Endothelial cell (in vitro differentiated cells): ENCODE data around the gene NSDHL. TPM values are rescaled to one million over a fixed set of nuclear protein-coding genes. Genes with fewer than 3 reads are reported as not detected.

Experiments used
- DNase-seq: peaks from one replicate; pipeline ENCODE4 v3.0.0; 2021; ENCODE audit warnings: low spot score
- H3K27ac Mint-ChIP-seq: one replicate; pipeline ENCODE4 v1.8.0; 2021; ENCODE audit warnings: mixed read lengths, inconsistent platforms; ENCODE audit not compliant: unreplicated experiment
- H3K27me3 Mint-ChIP-seq: one replicate; pipeline ENCODE4 v1.8.0; 2021; ENCODE audit warnings: mild to moderate bottlenecking, moderate library complexity, mixed read lengths, inconsistent platforms; ENCODE audit not compliant: unreplicated experiment
- H3K36me3 Mint-ChIP-seq: one replicate; pipeline ENCODE4 v1.8.0; 2021; ENCODE audit warnings: mild to moderate bottlenecking, low read depth, mixed read lengths, inconsistent platforms; ENCODE audit not compliant: unreplicated experiment
- H3K4me1 Mint-ChIP-seq: one replicate; pipeline ENCODE4 v1.8.0; 2021; ENCODE audit warnings: mild to moderate bottlenecking, mixed read lengths, inconsistent platforms; ENCODE audit not compliant: unreplicated experiment
- H3K4me3 Mint-ChIP-seq: one replicate; pipeline ENCODE4 v1.8.0; 2021; ENCODE audit warnings: mild to moderate bottlenecking, mixed read lengths, inconsistent platforms; ENCODE audit not compliant: unreplicated experiment
- H3K9me3 Mint-ChIP-seq: one replicate; pipeline ENCODE4 v1.8.0; 2021; ENCODE audit warnings: mixed read lengths, inconsistent platforms; ENCODE audit not compliant: unreplicated experiment
- total RNA-seq: library from RNA; stranded (reverse); fragmentation: NEBNext Ultra II Directional; extraction: Animal tissue kit (Norgen Biotek cat#: 25700); gene quantifications from one replicate; pipeline ENCODE4 v1.2.1, GENCODE V29; 2021; ENCODE audit not compliant: unreplicated experiment
- TF ChIP-seq, protein P1 (sequence below): fragments of 200-600 bp; sonication (generic); IDR thresholded peaks from one replicate; pipeline ENCODE4 v1.5.0; 2021; ENCODE audit warnings: antibody characterized with exemption; ENCODE audit not compliant: unreplicated experiment

The NSDHL gene
- total RNA-seq, 1 donor from 2014 or later: 26.5 TPM

DNA sequence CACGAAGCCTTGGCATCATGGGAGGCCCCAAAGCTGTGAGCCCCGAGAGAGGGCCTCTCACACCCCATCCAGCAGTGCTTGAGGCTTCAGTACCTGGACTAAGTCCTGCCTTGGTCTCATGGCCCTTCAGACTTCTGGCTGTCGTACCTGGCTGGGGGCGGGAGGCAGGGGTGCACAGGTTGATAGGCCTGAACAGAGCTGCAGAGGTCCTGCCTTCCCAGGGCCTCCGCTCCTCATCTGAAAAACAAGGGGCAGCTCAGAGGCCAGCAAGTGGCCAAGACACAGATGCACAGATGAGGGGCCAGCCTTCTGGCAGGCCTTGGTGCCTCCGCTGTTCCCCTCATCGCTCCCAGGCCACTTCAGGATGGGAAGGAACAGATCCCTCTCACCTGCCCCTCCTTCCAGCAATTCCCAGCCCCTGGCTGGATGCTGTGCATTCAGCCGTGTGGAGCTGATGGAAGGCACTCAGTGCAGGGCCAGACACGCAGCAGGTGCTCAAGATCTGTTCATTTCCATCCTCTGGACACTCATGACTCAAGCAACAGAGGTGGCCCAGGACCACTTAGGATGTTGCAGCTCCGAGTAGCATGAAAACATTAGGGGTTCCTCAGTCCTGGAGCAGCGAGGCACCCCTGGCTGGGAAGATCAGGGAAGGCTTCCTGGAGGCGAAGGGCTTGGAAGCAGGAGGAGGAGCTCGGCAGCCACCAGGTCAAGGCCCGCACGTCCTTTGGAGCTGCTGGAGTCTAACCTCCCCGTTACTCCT is 68.4 kb downstream of the NSDHL start:
- TF ChIP-seq, protein P1, sequence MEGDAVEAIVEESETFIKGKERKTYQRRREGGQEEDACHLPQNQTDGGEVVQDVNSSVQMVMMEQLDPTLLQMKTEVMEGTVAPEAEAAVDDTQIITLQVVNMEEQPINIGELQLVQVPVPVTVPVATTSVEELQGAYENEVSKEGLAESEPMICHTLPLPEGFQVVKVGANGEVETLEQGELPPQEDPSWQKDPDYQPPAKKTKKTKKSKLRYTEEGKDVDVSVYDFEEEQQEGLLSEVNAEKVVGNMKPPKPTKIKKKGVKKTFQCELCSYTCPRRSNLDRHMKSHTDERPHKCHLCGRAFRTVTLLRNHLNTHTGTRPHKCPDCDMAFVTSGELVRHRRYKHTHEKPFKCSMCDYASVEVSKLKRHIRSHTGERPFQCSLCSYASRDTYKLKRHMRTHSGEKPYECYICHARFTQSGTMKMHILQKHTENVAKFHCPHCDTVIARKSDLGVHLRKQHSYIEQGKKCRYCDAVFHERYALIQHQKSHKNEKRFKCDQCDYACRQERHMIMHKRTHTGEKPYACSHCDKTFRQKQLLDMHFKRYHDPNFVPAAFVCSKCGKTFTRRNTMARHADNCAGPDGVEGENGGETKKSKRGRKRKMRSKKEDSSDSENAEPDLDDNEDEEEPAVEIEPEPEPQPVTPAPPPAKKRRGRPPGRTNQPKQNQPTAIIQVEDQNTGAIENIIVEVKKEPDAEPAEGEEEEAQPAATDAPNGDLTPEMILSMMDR: no peak
- H3K9me3 Mint-ChIP-seq: no peaks in the 10 kb centered on the region
- H3K4me3 Mint-ChIP-seq: no peak overlapping the region
- no peak overlapping the region for H3K27ac Mint-ChIP-seq
- H3K27me3 Mint-ChIP-seq: peaks cover 9% of the 10 kb centered on the region
- H3K36me3 Mint-ChIP-seq: peaks cover 5% of the 10 kb centered on the region
- DNase-seq: no peak
- peaks cover 2% of the 10 kb centered on the region for H3K4me1 Mint-ChIP-seq

DNA sequence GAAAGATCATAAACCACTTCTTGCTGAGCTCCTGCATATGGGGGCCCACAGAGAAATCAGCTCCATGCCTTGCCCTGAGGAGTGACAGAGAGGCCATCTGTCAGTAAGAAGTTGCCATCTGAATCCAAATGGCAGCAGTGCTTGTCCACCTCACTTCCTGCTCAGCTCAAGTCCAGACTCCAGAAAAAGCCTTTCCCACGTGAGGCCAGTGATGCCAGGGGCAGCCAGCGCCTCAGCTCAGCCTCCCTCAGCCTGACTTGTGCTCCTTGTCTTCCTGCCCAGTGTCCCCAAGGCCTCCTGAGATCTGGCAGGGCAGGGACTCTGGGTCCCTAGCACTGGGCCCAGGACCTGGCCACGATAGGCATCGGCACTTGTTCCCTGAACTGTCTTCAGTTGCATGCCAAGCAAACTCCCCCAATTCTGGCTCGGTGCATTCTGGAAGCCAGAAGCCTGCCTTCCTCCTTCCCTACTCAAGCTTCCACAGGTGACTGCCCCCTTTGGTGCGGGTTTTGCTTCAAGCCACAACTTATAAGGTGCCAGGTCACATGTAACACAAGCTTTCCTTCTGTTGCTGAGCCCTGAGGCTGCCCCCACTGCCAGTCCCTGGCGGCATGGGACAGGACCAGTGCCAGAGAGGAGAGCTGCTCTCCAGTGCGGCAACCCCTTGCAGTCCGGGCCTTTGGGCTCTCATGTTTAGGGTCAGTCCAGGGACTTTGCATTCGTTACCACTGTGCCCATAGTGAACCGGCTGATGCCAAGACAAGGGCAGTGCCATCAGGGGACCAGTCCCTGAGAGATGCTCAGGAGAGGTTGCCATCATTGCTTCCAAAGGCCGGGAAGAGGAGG is 69.2 kb downstream of the NSDHL start:
- Mint-ChIP-seq H3K4me1 (peaks cover 2% of the 10 kb centered on the region), H3K36me3 (peaks cover 5% of the 10 kb centered on the region), H3K9me3 (no peaks in the 10 kb centered on the region), H3K4me3 (no peak overlapping the region), H3K27me3 (peaks cover 9% of the 10 kb centered on the region), H3K27ac (no peak overlapping the region)
- no peak for DNase-seq
- TF ChIP-seq, protein P1: no peak

DNA sequence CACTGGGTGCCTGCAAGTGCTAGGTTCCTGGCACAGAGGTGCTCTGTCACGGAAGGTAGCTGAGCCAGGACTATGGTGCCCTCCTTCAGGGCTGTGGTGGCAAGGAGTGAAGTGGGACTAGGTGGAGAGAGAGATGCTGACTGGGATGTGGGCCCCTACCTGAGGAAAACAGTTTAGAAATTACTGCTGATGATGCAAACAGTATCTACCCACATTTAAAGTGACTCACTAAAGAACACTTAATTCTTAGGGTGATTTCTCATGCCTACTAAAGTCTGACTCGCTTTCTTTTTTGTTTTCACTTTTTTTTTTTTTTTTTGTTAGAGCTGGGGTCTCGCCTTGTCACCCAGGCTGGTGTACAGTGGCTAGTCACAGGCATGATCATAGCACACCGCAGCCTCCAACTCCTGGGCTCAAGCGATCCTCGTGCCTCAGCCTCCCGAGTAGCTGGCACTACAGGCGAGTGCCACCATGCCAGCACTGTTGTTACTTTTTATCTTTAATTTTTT is 70.1 kb downstream of the NSDHL start:
- TF ChIP-seq, protein P1: no peak
- peaks cover 9% of the 10 kb centered on the region for H3K27me3 Mint-ChIP-seq
- no peaks in the 10 kb centered on the region for H3K9me3 Mint-ChIP-seq
- no peak for DNase-seq
- peaks cover 2% of the 10 kb centered on the region for H3K4me1 Mint-ChIP-seq
- H3K27ac Mint-ChIP-seq: no peak overlapping the region
- no peak overlapping the region for H3K4me3 Mint-ChIP-seq
- H3K36me3 Mint-ChIP-seq: peaks cover 5% of the 10 kb centered on the region

DNA sequence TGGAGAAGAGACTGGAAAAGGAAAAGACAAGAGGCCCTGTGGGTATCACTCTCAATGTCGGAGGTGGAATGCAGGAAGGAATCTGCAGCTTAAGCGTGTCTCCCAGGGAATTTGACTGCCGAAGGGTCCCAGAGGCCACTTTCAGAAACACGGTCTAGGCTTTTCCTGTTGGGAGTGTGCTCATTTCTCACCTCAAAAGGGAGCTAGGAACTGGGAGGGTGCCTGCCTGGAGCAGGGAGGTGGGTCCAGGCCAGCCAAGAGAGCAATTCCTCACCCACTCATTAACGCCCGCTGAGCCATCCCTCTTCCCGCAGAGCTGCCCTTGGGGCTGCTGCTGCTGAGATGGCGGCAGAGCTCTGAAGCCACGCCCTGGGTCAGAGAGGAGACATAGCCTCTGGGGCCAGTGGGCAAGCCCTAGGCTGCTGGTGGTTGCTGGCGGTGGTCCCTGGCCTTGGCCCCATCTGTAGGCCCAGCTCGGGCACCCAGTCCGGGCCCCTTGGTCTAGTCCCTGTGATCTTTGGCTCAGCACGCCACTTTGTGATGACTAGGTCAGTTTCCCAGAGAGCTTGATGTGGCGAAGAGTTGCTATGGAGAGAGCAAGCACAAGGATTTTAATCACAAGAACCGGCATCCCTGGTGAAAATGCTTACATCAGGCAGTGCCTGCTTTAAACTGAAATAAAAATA is 71.1 kb downstream of the NSDHL start:
- H3K4me1 Mint-ChIP-seq: peaks cover 2% of the 10 kb centered on the region
- no peaks in the 10 kb centered on the region for H3K9me3 Mint-ChIP-seq
- no peak overlapping the region for H3K4me3 Mint-ChIP-seq
- TF ChIP-seq, protein P1: no peak
- H3K27me3 Mint-ChIP-seq: peaks cover 2% of the 10 kb centered on the region
- DNase-seq: no peak
- no peaks in the 10 kb centered on the region for H3K36me3 Mint-ChIP-seq
- no peak overlapping the region for H3K27ac Mint-ChIP-seq
